Measurements from ENCODE around the gene C5orf63. TPM values are rescaled to one million over a fixed set of nuclear protein-coding genes. Genes with fewer than 3 reads are reported as not detected.
"Not testable (repeated sequence)": the region's sequence is repeated elsewhere in the genome, so short reads cannot be mapped to it uniquely, and the experiment has no call there.

Gene C5orf63
- polyA plus RNA-seq, 4 donors = 8.8 to 21.1 (median 13.1) TPM

GRCh38 chr5:127076315-127077129 lies 3.2 kb upstream of the C5orf63 start:
- DNase-seq (ENCODE audit: low read depth in 4 of 4, low spot score in 3 of 4) = peak in 1 of 4 donors; percentile 26

- no peak for DNase-seq (ENCODE audit: low read depth in 4 of 4, low spot score in 3 of 4)
Measured at GRCh38 chr5:127074466-127074865, 1.2 kb upstream of the C5orf63 start.

- no peak for DNase-seq (ENCODE audit: low read depth in 4 of 4, low spot score in 3 of 4)
Measured at GRCh38 chr5:127070243-127070642, 3.1 kb downstream of the C5orf63 start.

GRCh38 chr5:127068493-127069214 lies 4.6 kb downstream of the C5orf63 start:
- DNase-seq (ENCODE audit: low read depth in 4 of 4, low spot score in 3 of 4) = no peak

GRCh38 chr5:127066721-127067120 lies 6.6 kb downstream of the C5orf63 start:
- no peak for DNase-seq (ENCODE audit: low read depth in 4 of 4, low spot score in 3 of 4)

GRCh38 chr5:127064253-127064840 lies 9.0 kb downstream of the C5orf63 start:
- no peak for DNase-seq (ENCODE audit: low read depth in 4 of 4, low spot score in 3 of 4)

GRCh38 chr5:127063257-127063913 lies 9.9 kb downstream of the C5orf63 start:
- no peak for DNase-seq (ENCODE audit: low read depth in 4 of 4, low spot score in 3 of 4)

GRCh38 chr5:127061956-127062355 lies 11.3 kb downstream of the C5orf63 start:
- DNase-seq (ENCODE audit: low read depth in 4 of 4, low spot score in 3 of 4) = no peak

- no peak for DNase-seq (ENCODE audit: low read depth in 4 of 4, low spot score in 3 of 4)
Measured at GRCh38 chr5:127061537-127061936, 11.8 kb downstream of the C5orf63 start.

- DNase-seq (ENCODE audit: low read depth in 4 of 4, low spot score in 3 of 4) = no peak
Measured at GRCh38 chr5:127060470-127060985, 12.8 kb downstream of the C5orf63 start.

GRCh38 chr5:127056896-127057295 lies 16.4 kb downstream of the C5orf63 start:
- no peak for DNase-seq (ENCODE audit: low read depth in 4 of 4, low spot score in 3 of 4)

GRCh38 chr5:127055880-127056653 lies 17.2 kb downstream of the C5orf63 start:
- no peak for DNase-seq (ENCODE audit: low read depth in 4 of 4, low spot score in 3 of 4)

GRCh38 chr5:127053551-127053950 lies 19.8 kb downstream of the C5orf63 start:
- DNase-seq (ENCODE audit: low read depth in 4 of 4, low spot score in 3 of 4) = not testable (repeated sequence)

- no peak for DNase-seq (ENCODE audit: low read depth in 4 of 4, low spot score in 3 of 4)
Measured at GRCh38 chr5:127053049-127053448, 20.3 kb downstream of the C5orf63 start.

- DNase-seq (ENCODE audit: low read depth in 4 of 4, low spot score in 3 of 4) = no peak
Measured at GRCh38 chr5:127051591-127051990, 21.7 kb downstream of the C5orf63 start.

- no peak for DNase-seq (ENCODE audit: low read depth in 4 of 4, low spot score in 3 of 4)
Measured at GRCh38 chr5:127046343-127047072, 26.8 kb downstream of the C5orf63 start.

- DNase-seq (ENCODE audit: low read depth in 4 of 4, low spot score in 3 of 4) = no peak
Measured at GRCh38 chr5:127042593-127042992, 30.7 kb downstream of the C5orf63 start.

GRCh38 chr5:127041571-127041970 lies 31.7 kb downstream of the C5orf63 start:
- DNase-seq (ENCODE audit: low read depth in 4 of 4, low spot score in 3 of 4) = no peak

- no peak for DNase-seq (ENCODE audit: low read depth in 4 of 4, low spot score in 3 of 4)
Measured at GRCh38 chr5:127040796-127041520, 32.3 kb downstream of the C5orf63 start.

Measured in left renal pelvis (tissue), 4 donors.